Trophoblast cell (in vitro differentiated cells and primary cell): Measurements from ENCODE around the gene DSC2.

Source experiments
- DNase-seq, 2 donors: peaks; one replicate each; pipeline ENCODE4 v3.0.0-alpha.2; 2016
- H2AFZ ChIP-seq: 2 replicates; pipeline ENCODE4 v1.6.1; 2013; ENCODE audit warnings: low read length, moderate library complexity, mild to moderate bottlenecking; ENCODE audit not compliant: insufficient read depth, poor library complexity
- H2AK5ac ChIP-seq: 2 replicates; pipeline ENCODE4 v1.6.1; 2013; ENCODE audit warnings: mild to moderate bottlenecking, low read length
- H2BK120ac ChIP-seq: 2 replicates; pipeline ENCODE4 v1.6.1; 2013; ENCODE audit warnings: low read length, mild to moderate bottlenecking, moderate library complexity; ENCODE audit not compliant: insufficient read depth, poor library complexity
- H2BK12ac ChIP-seq: 2 replicates; pipeline ENCODE4 v1.6.1; 2013; ENCODE audit warnings: mild to moderate bottlenecking, low read length, moderate library complexity
- H2BK5ac ChIP-seq: 2 replicates; pipeline ENCODE4 v1.6.1; 2013; ENCODE audit warnings: low read length, low read depth, moderate library complexity, mild to moderate bottlenecking; ENCODE audit not compliant: poor library complexity
- H3K14ac ChIP-seq: 2 replicates; pipeline ENCODE4 v1.6.1; 2013; ENCODE audit warnings: mild to moderate bottlenecking, low read length
- H3K18ac ChIP-seq: 2 replicates; pipeline ENCODE4 v1.6.1; 2013; ENCODE audit warnings: mild to moderate bottlenecking, low read length
- H3K23ac ChIP-seq: 2 replicates; pipeline ENCODE4 v1.6.1; 2013; ENCODE audit warnings: low read length
- H3K27ac ChIP-seq: 2 replicates; pipeline ENCODE4 v1.5.1; 2013; ENCODE audit warnings: low read depth, mild to moderate bottlenecking, inconsistent platforms, low read length, moderate library complexity
- H3K27me3 ChIP-seq: 2 replicates; pipeline ENCODE4 v1.6.1; 2013; ENCODE audit warnings: inconsistent platforms, mild to moderate bottlenecking, low read length, moderate library complexity; ENCODE audit not compliant: insufficient read depth
- H3K36me3 ChIP-seq, 2 experiments: 1 replicate in 1 of 2; 2 replicates in 1 of 2; pipeline ENCODE4 v1.6.1; 2013; ENCODE audit warnings: low read length in 2 of 2, mild to moderate bottlenecking in 2 of 2, moderate library complexity in 1 of 2; ENCODE audit not compliant: insufficient read depth in 2 of 2, control insufficient read depth in 1 of 2
- H3K4ac ChIP-seq: 2 replicates; pipeline ENCODE4 v1.6.1; 2013; ENCODE audit warnings: low read depth, mild to moderate bottlenecking, low read length, moderate library complexity
- H3K4me1 ChIP-seq, 2 experiments: 1 replicate in 1 of 2; 2 replicates in 1 of 2; pipeline ENCODE4 v1.6.1; 2013; ENCODE audit warnings: low read length in 2 of 2, mild to moderate bottlenecking in 2 of 2, moderate library complexity in 1 of 2; ENCODE audit not compliant: insufficient read depth in 2 of 2, control insufficient read depth in 1 of 2
- H3K4me2 ChIP-seq: 2 replicates; pipeline ENCODE4 v1.6.1; 2013; ENCODE audit warnings: inconsistent platforms, mild to moderate bottlenecking, low read length, moderate library complexity
- H3K4me3 ChIP-seq: 2 replicates; pipeline ENCODE4 v1.5.1; 2013; ENCODE audit warnings: mild to moderate bottlenecking, low read depth, low read length, inconsistent platforms
- H3K79me1 ChIP-seq: one replicate; pipeline ENCODE4 v1.6.1; 2013; ENCODE audit warnings: low read length
- H3K79me2 ChIP-seq: 2 replicates; pipeline ENCODE4 v1.6.1; 2013; ENCODE audit warnings: low read length, mild to moderate bottlenecking; ENCODE audit not compliant: control insufficient read depth, insufficient read depth, poor library complexity
- H3K9ac ChIP-seq: 2 replicates; pipeline ENCODE4 v1.6.1; 2013; ENCODE audit warnings: mild to moderate bottlenecking, low read length
- H3K9me3 ChIP-seq: 2 replicates; pipeline ENCODE4 v1.6.1; 2013; ENCODE audit warnings: low read depth, mild to moderate bottlenecking, control low read depth, inconsistent platforms, low read length; ENCODE audit not compliant: insufficient read depth
- H4K12ac ChIP-seq: 2 replicates; pipeline ENCODE4 v1.6.1; 2013; ENCODE audit warnings: low read depth, mild to moderate bottlenecking, low read length, moderate library complexity
- H4K8ac ChIP-seq: 2 replicates; pipeline ENCODE4 v1.6.1; 2013; ENCODE audit warnings: low read depth, mild to moderate bottlenecking, low read length, moderate library complexity
- H4K91ac ChIP-seq: one replicate; pipeline ENCODE4 v1.6.1; 2013; ENCODE audit warnings: low read depth, mild to moderate bottlenecking, low read length, moderate library complexity
- WGBS: extraction: QIAGEN DNeasy Blood & Tissue Kit; methylation state at CpG from one replicate; pipeline ENCODE4 v1.1.7; 2013; ENCODE audit warnings: missing lambda C conversion rate; ENCODE audit not compliant: insufficient read length, insufficient coverage; ENCODE audit errors: extremely low coverage; 5-methylcytosine and 5-hydroxymethylcytosine counted together

Gene DSC2

GRCh38 chr18:31057051-31057450 lies 45.2 kb downstream of the DSC2 start:
- H3K27me3 ChIP-seq: no peaks in the 10 kb centered on the region

GRCh38 chr18:31056296-31056695 lies 45.9 kb downstream of the DSC2 start:
- H3K18ac ChIP-seq: no peak overlapping the region
- H2BK5ac ChIP-seq: no peak overlapping the region
- no peak overlapping the region for H3K4me3 ChIP-seq
- H3K27me3 ChIP-seq: no peaks in the 10 kb centered on the region
- no peak overlapping the region for H3K27ac ChIP-seq
- no peaks in the 10 kb centered on the region for H3K79me1 ChIP-seq
- H3K9ac ChIP-seq: no peak overlapping the region
- H2BK120ac ChIP-seq: no peak overlapping the region
- no peak for DNase-seq
- H3K4ac ChIP-seq: no peak overlapping the region
- no peak overlapping the region for H3K14ac ChIP-seq
- no peak overlapping the region for H2BK12ac ChIP-seq
- no peak overlapping the region for H4K12ac ChIP-seq
- H4K8ac ChIP-seq: no peak overlapping the region
- H4K91ac ChIP-seq: no peak overlapping the region
- H3K36me3 ChIP-seq: no peaks in the 10 kb centered on the region
- H3K4me1 ChIP-seq: no peaks in the 10 kb centered on the region
- no peak overlapping the region for H3K23ac ChIP-seq
- no peaks in the 10 kb centered on the region for H3K9me3 ChIP-seq
- WGBS: no CpG with 5 or more reads among the region's 2 CpGs
- no peaks in the 10 kb centered on the region for H3K79me2 ChIP-seq
- no peak overlapping the region for H2AFZ ChIP-seq
- no peak overlapping the region for H3K4me2 ChIP-seq
- no peak overlapping the region for H2AK5ac ChIP-seq

More at GRCh38 chr18:31057051-31057450, 45.2 kb downstream of the DSC2 start:
- no peak overlapping the region for H3K4me2 ChIP-seq
- no peak overlapping the region for H2AFZ ChIP-seq
- H3K4ac ChIP-seq: no peak overlapping the region
- H3K23ac ChIP-seq: no peak overlapping the region
- no peak overlapping the region for H3K27ac ChIP-seq
- no peak overlapping the region for H2BK5ac ChIP-seq
- no peak overlapping the region for H2BK120ac ChIP-seq
- DNase-seq: no peak
- H3K79me1 ChIP-seq: no peaks in the 10 kb centered on the region
- H3K36me3 ChIP-seq: no peaks in the 10 kb centered on the region
- H2BK12ac ChIP-seq: no peak overlapping the region
- H4K8ac ChIP-seq: no peak overlapping the region
- no CpG with 5 or more reads among the region's 5 CpGs for WGBS
- no peak overlapping the region for H3K18ac ChIP-seq
- H4K12ac ChIP-seq: no peak overlapping the region
- H3K9me3 ChIP-seq: no peaks in the 10 kb centered on the region
- H3K4me1 ChIP-seq: no peaks in the 10 kb centered on the region
- H3K4me3 ChIP-seq: no peak overlapping the region
- no peaks in the 10 kb centered on the region for H3K79me2 ChIP-seq
- no peak overlapping the region for H2AK5ac ChIP-seq
- H3K9ac ChIP-seq: no peak overlapping the region
- H3K14ac ChIP-seq: no peak overlapping the region
- no peak overlapping the region for H4K91ac ChIP-seq

GRCh38 chr18:31050635-31051034 lies 51.6 kb downstream of the DSC2 start:
- no peak overlapping the region for H3K4me2 ChIP-seq
- DNase-seq: no peak
- H3K27me3 ChIP-seq: no peaks in the 10 kb centered on the region
- no peak overlapping the region for H4K12ac ChIP-seq
- H2AFZ ChIP-seq: no peak overlapping the region
- H3K18ac ChIP-seq: no peak overlapping the region
- H4K8ac ChIP-seq: no peak overlapping the region
- H3K79me1 ChIP-seq: no peaks in the 10 kb centered on the region
- H2BK12ac ChIP-seq: no peak overlapping the region
- H3K36me3 ChIP-seq: no peaks in the 10 kb centered on the region
- no peak overlapping the region for H3K27ac ChIP-seq
- H3K4me1 ChIP-seq: peaks cover 0 to 2% of the 10 kb centered on the region in 2 experiments
- no peak overlapping the region for H2BK5ac ChIP-seq
- no peak overlapping the region for H3K4me3 ChIP-seq
- no peak overlapping the region for H3K23ac ChIP-seq
- H3K14ac ChIP-seq: no peak overlapping the region
- H3K79me2 ChIP-seq: no peaks in the 10 kb centered on the region
- WGBS: no CpG with 5 or more reads among the region's 3 CpGs
- H4K91ac ChIP-seq: no peak overlapping the region
- H3K9ac ChIP-seq: no peak overlapping the region
- no peak overlapping the region for H3K4ac ChIP-seq
- H2AK5ac ChIP-seq: no peak overlapping the region
- no peak overlapping the region for H2BK120ac ChIP-seq
- H3K9me3 ChIP-seq: no peaks in the 10 kb centered on the region

GRCh38 chr18:31049189-31049588 lies 53.0 kb downstream of the DSC2 start:
- H3K4ac ChIP-seq: no peak overlapping the region
- no peak overlapping the region for H2BK12ac ChIP-seq

More at GRCh38 chr18:31049189-31049588, 53.0 kb downstream of the DSC2 start:
- H3K4me2 ChIP-seq: no peak overlapping the region
- H3K27me3 ChIP-seq: no peaks in the 10 kb centered on the region
- H3K9me3 ChIP-seq: no peaks in the 10 kb centered on the region
- H4K91ac ChIP-seq: no peak overlapping the region
- H2BK5ac ChIP-seq: no peak overlapping the region
- no peaks in the 10 kb centered on the region for H3K36me3 ChIP-seq
- no peak overlapping the region for H3K14ac ChIP-seq
- no peak overlapping the region for H3K4me3 ChIP-seq
- no peak overlapping the region for H3K18ac ChIP-seq
- no peak overlapping the region for H4K12ac ChIP-seq
- DNase-seq: peak; percentile 43 to 78
- H2AK5ac ChIP-seq: no peak overlapping the region
- H3K27ac ChIP-seq: no peak overlapping the region
- peak overlapping the region; percentile 22 for H3K9ac ChIP-seq
- H3K4me1 ChIP-seq: peaks cover 0 to 2% of the 10 kb centered on the region in 2 experiments
- H2AFZ ChIP-seq: no peak overlapping the region
- H3K79me2 ChIP-seq: no peaks in the 10 kb centered on the region
- H2BK120ac ChIP-seq: no peak overlapping the region
- no peaks in the 10 kb centered on the region for H3K79me1 ChIP-seq
- no CpG with 5 or more reads among the region's 4 CpGs for WGBS
- H3K23ac ChIP-seq: no peak overlapping the region
- H4K8ac ChIP-seq: no peak overlapping the region
